Renal cortical epithelial cell (primary cell): Measurements from ENCODE around the gene VANGL2. TPM values are rescaled to one million over a fixed set of nuclear protein-coding genes. Genes with fewer than 3 reads are reported as not detected.
A peak's percentile ranks its signal among the peaks of the same experiment; 100 is the strongest.

Source experiments
- DNase-seq: peaks from one replicate; pipeline ENCODE4 v3.0.0-alpha.2; 2011; ENCODE audit warnings: low read depth
- total RNA-seq: library from RNA; depleted of rRNA; stranded (reverse); fragments of >200 nt; gene quantifications from 2 replicates; pipeline ENCODE4 v1.2.3, GENCODE V29; 2014

VANGL2 gene
- 4.2 and 17.7 TPM in 2 replicates for total RNA-seq

GRCh38 chr1:160400223-160400645 is at the start of gene VANGL2:
VANGL2 (plus strand) TSS chr1:160400564; CDS start chr1:160415838, 15,274 bp downstream.
- no peak for DNase-seq

GRCh38 chr1:160351629-160352028 is 48.7 kb upstream of the VANGL2 start:
- no peak for DNase-seq

DNA sequence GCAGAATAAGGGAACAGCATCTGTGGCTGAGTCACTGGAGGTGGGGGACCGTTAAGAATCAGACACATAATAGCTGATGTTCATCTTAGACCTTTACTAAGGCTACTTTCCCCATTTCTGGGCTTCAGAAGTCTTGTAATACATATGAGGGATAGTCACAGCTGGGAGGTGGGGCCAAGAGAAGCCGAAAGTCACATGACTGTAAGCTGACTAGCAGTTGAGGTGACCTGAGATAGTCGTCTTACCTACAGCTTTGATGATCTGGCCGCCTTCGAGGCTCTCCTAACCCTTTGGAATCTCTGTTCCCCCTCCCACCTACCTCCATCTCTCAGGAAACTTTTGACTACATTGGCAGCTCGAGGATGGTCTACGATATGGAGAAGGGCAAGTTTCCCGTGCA is 47.8 kb upstream of the VANGL2 start:
- DNase-seq, result no peak

- DNase-seq, result peak; percentile 2
Measured at GRCh38 chr1:160353223-160353622, 47.1 kb upstream of the VANGL2 start.

- peak; percentile 9 for DNase-seq
Measured at GRCh38 chr1:160354388-160354985, 45.9 kb upstream of the VANGL2 start.

DNA sequence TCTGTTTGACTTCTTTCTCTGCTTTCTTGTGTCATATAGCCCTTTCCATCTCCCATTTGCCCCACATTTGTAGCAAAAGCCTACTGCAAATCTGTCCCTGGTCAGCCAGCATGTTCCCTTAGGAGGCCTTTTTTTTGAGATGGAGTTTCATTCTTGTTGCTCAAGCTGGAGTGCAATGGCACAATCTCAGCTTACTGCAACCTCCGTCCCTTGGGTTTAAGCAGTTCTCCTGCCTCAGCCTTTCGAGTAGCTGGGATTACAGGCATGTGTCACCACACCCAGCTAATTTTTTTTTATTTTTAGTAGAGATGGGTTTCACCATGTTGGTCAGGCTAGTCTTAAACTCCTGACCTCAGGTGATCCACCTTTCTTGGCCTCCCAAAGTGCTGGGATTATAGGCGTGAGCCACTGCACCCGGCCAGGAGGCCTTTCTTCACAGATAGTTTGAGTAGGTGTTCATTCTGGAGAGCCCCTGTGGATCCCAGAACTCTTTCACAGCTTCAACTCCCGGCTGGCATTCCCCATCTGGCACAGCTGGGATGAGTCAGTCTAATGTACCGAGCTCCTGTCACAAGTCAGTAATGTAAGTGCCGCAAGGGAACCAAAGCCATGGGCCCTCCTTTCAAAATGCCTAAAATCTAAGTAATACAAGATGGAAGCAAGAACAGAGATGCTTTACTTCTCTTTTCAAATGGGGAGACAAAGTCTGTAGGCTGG is 42.9 kb upstream of the VANGL2 start:
- no peak for DNase-seq

GRCh38 chr1:160358073-160358472 is 42.3 kb upstream of the VANGL2 start:
- no peak for DNase-seq

- no peak for DNase-seq
Measured at GRCh38 chr1:160359559-160360226, 40.7 kb upstream of the VANGL2 start.

GRCh38 chr1:160360227-160360695 is 40.1 kb upstream of the VANGL2 start:
- DNase-seq, result no peak

- DNase-seq, result no peak
Measured at GRCh38 chr1:160361199-160361598, 39.2 kb upstream of the VANGL2 start.

DNA sequence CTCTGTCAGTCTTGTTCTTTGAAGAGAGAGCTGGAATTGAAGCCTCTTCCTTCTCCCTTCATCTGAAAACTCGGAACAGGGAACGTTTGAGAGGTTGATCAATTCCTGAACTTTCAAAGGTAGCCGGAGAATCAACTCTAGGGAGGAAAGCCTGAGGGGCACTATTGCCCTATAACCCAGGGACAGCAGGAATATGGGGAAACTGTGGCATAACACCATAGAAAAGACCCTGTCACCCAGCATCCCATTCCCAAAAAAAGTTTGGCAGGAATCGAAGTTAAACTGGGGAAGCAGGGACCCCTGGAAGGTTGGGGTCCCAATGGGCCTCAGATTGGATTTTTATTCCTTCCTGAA is 38.6 kb upstream of the VANGL2 start:
- DNase-seq, result no peak

DNA sequence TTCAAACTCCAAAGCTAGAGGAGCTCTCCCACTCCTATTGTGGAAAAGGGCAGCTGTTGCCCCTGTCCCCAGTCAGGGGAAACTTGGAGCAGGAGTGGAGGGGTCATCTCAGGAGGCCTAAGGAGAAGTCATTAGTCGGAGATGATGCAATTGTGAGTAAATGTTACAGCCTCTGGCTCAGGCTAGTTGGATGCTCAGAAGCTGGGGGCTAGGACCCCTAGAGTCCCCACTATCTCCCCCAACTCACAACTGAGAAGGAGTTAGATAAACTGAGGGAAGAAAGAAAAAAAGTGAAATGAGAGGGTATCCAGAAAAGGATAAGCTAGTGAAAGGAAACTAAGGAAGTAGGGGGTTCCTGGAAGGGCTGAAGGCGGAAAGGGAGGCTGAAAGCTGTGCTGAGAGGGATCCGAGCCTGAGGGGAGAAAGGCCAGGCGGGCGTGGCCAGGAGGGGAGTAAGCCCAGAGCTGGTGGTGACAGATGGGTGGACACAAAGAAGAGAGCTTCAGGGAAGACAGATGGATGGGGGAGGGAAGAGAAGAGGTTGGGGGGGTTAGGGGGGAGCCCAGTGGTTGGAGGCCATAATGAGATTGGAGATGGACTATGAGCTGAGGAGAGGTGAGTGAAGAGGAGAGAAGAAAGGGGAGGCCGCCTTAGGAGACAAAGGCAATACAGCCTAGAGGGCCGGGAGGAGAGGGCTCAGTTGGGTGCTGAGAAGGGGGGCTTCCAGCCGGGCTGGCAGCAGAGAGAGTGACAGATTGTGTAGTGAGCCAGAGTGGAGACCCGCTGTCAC is 38.0 kb upstream of the VANGL2 start:
- DNase-seq, result no peak

DNA sequence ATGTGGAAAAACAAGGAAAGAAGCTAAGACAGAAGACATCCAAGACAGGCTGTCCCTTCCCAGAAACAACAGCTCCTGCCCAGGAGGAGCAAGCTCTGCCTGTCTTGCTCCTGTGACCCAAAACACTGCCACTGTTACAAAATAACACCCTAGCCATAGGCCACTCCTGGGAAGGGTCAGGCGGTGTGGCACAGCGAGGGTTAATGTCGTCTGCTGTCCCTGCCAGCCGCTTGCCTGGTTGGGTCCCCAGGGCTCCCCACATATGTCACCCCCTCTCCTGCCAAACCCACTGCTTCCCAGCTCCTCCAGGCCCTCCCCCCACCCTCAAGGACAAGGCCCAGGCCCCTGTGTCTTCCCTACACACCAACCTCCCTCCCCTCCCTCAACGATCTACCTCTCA is 37.4 kb upstream of the VANGL2 start:
- no peak for DNase-seq

- DNase-seq, result no peak
Measured at GRCh38 chr1:160363951-160364735, 36.2 kb upstream of the VANGL2 start.

DNA sequence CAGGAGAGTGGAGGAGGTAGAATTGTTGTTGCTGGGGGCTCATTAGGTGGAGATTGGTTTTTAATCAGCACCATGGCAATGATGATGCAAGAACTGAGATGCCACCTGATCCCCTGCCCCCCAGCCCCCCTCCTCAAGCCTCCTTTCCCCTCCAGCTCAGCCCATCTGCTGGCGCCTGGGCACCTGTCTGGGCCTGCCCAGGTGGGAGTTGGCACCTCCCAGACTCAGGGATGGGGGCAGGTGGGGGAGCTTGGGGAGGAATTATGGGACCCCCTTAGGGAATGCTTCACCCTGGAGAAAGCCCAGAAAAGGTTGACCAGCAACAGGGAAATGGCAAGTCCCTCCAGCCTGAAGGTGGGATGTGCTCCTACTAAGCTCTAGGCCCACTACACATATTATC is 35.0 kb upstream of the VANGL2 start:
- no peak for DNase-seq

GRCh38 chr1:160366731-160367515 is 33.4 kb upstream of the VANGL2 start, which contains the start of gene NHLH1:
NHLH1 (plus strand) TSS chr1:160367071; CDS start chr1:160370732, 3,661 bp downstream.
- no peak for DNase-seq

GRCh38 chr1:160367516-160367900 is 32.9 kb upstream of the VANGL2 start:
- no peak for DNase-seq

GRCh38 chr1:160367934-160368923 is 32.1 kb upstream of the VANGL2 start:
- DNase-seq, result no peak

DNA sequence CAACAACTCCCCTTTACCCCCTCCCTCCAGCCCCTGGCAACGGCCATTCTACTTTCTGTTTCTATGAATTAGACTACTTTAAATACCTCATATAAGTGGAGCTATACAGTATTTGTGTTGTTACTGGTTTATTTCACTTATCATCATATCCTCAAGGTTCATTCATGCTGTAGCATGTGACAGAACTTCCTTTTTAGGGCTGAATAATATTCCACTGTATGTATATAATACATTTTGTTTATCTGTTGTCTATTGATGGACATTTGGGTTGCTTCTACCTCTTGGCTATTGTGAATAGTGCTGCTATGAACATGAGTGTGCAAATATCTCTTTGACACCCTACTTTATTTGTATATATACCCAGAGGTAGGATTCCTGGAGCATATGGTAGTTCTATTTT is 31.3 kb upstream of the VANGL2 start:
- DNase-seq, result no peak
